Lower leg skin (tissue), 3 donors: Measurements from ENCODE around the gene VAX1.

ENCODE experiments used
- POLR2A ChIP-seq, 2 donors: fragments of 450-650 bp; IDR thresholded peaks; one replicate each; pipeline ENCODE4 v1.6.1; 2016 to 2017; ENCODE audit warnings: antibody characterized with exemption in 2 of 2, mild to moderate bottlenecking in 1 of 2, moderate library complexity in 1 of 2
- TF ChIP-seq, protein P1 (sequence below), 3 donors: fragments of 450-650 bp; IDR thresholded peaks; one replicate each; pipeline ENCODE4 v1.5.1; 2016; ENCODE audit warnings: antibody characterized with exemption in 3 of 3, mild to moderate bottlenecking in 3 of 3, moderate library complexity in 2 of 3

DNA sequence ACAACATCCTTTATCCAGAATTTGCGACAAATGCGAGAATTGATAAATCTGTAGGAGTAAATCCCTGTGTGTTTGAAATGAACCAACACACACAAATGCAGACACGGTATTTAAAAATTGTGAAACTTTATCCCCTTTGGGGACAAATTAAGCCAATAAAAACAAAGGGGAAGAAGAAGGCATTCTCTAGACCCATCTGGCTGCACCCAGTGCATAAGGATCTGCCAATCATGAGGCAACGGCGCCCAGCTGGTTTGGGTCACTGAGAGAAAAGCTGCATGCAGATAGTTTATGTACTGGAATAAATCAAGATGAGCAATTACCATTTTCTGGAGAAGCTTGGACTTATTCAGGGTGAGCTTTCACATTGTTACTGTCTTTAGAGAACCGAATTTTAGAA lies 45.7 kb downstream of the VAX1 start:
- TF ChIP-seq, protein P1, sequence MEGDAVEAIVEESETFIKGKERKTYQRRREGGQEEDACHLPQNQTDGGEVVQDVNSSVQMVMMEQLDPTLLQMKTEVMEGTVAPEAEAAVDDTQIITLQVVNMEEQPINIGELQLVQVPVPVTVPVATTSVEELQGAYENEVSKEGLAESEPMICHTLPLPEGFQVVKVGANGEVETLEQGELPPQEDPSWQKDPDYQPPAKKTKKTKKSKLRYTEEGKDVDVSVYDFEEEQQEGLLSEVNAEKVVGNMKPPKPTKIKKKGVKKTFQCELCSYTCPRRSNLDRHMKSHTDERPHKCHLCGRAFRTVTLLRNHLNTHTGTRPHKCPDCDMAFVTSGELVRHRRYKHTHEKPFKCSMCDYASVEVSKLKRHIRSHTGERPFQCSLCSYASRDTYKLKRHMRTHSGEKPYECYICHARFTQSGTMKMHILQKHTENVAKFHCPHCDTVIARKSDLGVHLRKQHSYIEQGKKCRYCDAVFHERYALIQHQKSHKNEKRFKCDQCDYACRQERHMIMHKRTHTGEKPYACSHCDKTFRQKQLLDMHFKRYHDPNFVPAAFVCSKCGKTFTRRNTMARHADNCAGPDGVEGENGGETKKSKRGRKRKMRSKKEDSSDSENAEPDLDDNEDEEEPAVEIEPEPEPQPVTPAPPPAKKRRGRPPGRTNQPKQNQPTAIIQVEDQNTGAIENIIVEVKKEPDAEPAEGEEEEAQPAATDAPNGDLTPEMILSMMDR (IDR thresholded peaks at IDR 0.05) = no peak
- no peak for TF ChIP-seq POLR2A (IDR thresholded peaks at IDR 0.05)
